HFFc6 (cell line): ENCODE results near the gene OPA1. TPM values are rescaled to one million over a fixed set of nuclear protein-coding genes. Genes with fewer than 3 reads are reported as not detected.

Source experiments
- DNase-seq: peaks from one replicate; pipeline ENCODE4 v3.0.0-alpha.2; 2018
- H3K27ac Mint-ChIP-seq: 2 replicates; pipeline ENCODE4 v1.8.0; 2020; ENCODE audit warnings: mild to moderate bottlenecking, mixed read lengths
- H3K27me3 Mint-ChIP-seq: 2 replicates; pipeline ENCODE4 v1.8.0; 2021; ENCODE audit warnings: mild to moderate bottlenecking, moderate library complexity, mixed read lengths; ENCODE audit not compliant: insufficient read depth
- H3K36me3 Mint-ChIP-seq: 2 replicates; pipeline ENCODE4 v1.8.0; 2021; ENCODE audit warnings: low read depth, mixed read lengths
- H3K4me1 Mint-ChIP-seq: 2 replicates; pipeline ENCODE4 v1.8.0; 2020; ENCODE audit warnings: low read depth, mixed read lengths
- H3K4me3 Mint-ChIP-seq: 2 replicates; pipeline ENCODE4 v1.8.0; 2020; ENCODE audit warnings: mild to moderate bottlenecking, moderate library complexity, mixed read lengths
- H3K9me3 Mint-ChIP-seq: 2 replicates; pipeline ENCODE4 v1.8.0; 2020; ENCODE audit warnings: mild to moderate bottlenecking, mixed read lengths
- CTCF ChIP-seq: fragments of 200-600 bp; sonication (generic); IDR thresholded peaks from 2 replicates; pipeline ENCODE4 v1.5.0; 2021; ENCODE audit warnings: antibody characterized with exemption, mild to moderate bottlenecking
- total RNA-seq, 6 experiments: library from RNA; stranded (reverse); fragmentation: NEBNext Ultra II Directional; extraction: Animal tissue kit (Norgen Biotek cat#: 25700); gene quantifications; 2 replicates in 1 of 6; 3 replicates in 5 of 6; pipeline ENCODE4 v1.2.3, GENCODE V29; 2021

OPA1 gene
- total RNA-seq, 6 experiments from 2014 or later, result 55.7 to 69.0 (median 64.9) TPM

- no peaks in the 10 kb centered on the region for H3K9me3 Mint-ChIP-seq
- peaks cover 8% of the 10 kb centered on the region; the same call in 1 of the 2 replicates for H3K36me3 Mint-ChIP-seq
- peaks cover 23% of the 10 kb centered on the region for H3K4me1 Mint-ChIP-seq
- no peak overlapping the region for H3K27ac Mint-ChIP-seq
- TF ChIP-seq CTCF, result no peak
- DNase-seq, result no peak
- H3K27me3 Mint-ChIP-seq, result peaks cover 3% of the 10 kb centered on the region; the same call in 1 of the 2 replicates
- H3K4me3 Mint-ChIP-seq, result no peak overlapping the region
These were observed 84.7 kb downstream of the OPA1 start for GRCh38 chr3:193677734-193678133.

GRCh38 chr3:193680220-193680619, 87.2 kb downstream of the OPA1 start:
- H3K9me3 Mint-ChIP-seq, result no peaks in the 10 kb centered on the region
- TF ChIP-seq CTCF, result no peak
- H3K27me3 Mint-ChIP-seq, result peaks cover 3% of the 10 kb centered on the region; the same call in 1 of the 2 replicates
- DNase-seq, result no peak
- H3K36me3 Mint-ChIP-seq, result peaks cover 13% of the 10 kb centered on the region; the same call in 1 of the 2 replicates
- H3K4me3 Mint-ChIP-seq, result no peak overlapping the region
- H3K27ac Mint-ChIP-seq, result no peak overlapping the region
- H3K4me1 Mint-ChIP-seq, result peaks cover 23% of the 10 kb centered on the region

- DNase-seq, result no peak
- H3K27me3 Mint-ChIP-seq, result peaks cover 2% of the 10 kb centered on the region; the same call in 1 of the 2 replicates
- peaks cover 23% of the 10 kb centered on the region for H3K4me1 Mint-ChIP-seq
- H3K4me3 Mint-ChIP-seq, result no peak overlapping the region
- H3K27ac Mint-ChIP-seq, result no peak overlapping the region
- TF ChIP-seq CTCF, result no peak
- H3K9me3 Mint-ChIP-seq, result no peaks in the 10 kb centered on the region
- 0 out of 2 replicates have a peak, but pooled peaks cover 9% of the 10 kb centered on the region for H3K36me3 Mint-ChIP-seq
These were observed 88.6 kb downstream of the OPA1 start for GRCh38 chr3:193681631-193682030.

GRCh38 chr3:193686665-193687483, 93.9 kb downstream of the OPA1 start:
- Mint-ChIP-seq H3K27ac (no peak overlapping the region), H3K36me3 (0 out of 2 replicates have a peak, but pooled peaks cover 9% of the 10 kb centered on the region), H3K9me3 (no peaks in the 10 kb centered on the region), H3K4me1 (peaks cover 6% of the 10 kb centered on the region), H3K27me3 (no peaks in the 10 kb centered on the region), H3K4me3 (no peak overlapping the region)
- no peak for DNase-seq
- no peak for TF ChIP-seq CTCF

GRCh38 chr3:193688834-193689714, 96.1 kb downstream of the OPA1 start:
- Mint-ChIP-seq H3K4me3 (no peak overlapping the region), H3K27me3 (no peaks in the 10 kb centered on the region), H3K27ac (no peak overlapping the region), H3K9me3 (no peaks in the 10 kb centered on the region), H3K4me1 (peaks cover 5% of the 10 kb centered on the region), H3K36me3 (no peaks in the 10 kb centered on the region)
- TF ChIP-seq CTCF, result no peak
- no peak for DNase-seq
